Lower leg skin (tissue), 3 donors: ENCODE results near the gene CDH15.

Experiments used
- POLR2A ChIP-seq, 2 donors: fragments of 450-650 bp; IDR thresholded peaks; one replicate each; pipeline ENCODE4 v1.6.1; 2016 to 2017; ENCODE audit warnings: antibody characterized with exemption in 2 of 2, mild to moderate bottlenecking in 1 of 2, moderate library complexity in 1 of 2
- TF ChIP-seq, protein P1 (sequence below), 3 donors: fragments of 450-650 bp; IDR thresholded peaks; one replicate each; pipeline ENCODE4 v1.5.1; 2016; ENCODE audit warnings: antibody characterized with exemption in 3 of 3, mild to moderate bottlenecking in 3 of 3, moderate library complexity in 2 of 3

- no peak for TF ChIP-seq POLR2A (IDR thresholded peaks at IDR 0.05)
- TF ChIP-seq, protein P1, sequence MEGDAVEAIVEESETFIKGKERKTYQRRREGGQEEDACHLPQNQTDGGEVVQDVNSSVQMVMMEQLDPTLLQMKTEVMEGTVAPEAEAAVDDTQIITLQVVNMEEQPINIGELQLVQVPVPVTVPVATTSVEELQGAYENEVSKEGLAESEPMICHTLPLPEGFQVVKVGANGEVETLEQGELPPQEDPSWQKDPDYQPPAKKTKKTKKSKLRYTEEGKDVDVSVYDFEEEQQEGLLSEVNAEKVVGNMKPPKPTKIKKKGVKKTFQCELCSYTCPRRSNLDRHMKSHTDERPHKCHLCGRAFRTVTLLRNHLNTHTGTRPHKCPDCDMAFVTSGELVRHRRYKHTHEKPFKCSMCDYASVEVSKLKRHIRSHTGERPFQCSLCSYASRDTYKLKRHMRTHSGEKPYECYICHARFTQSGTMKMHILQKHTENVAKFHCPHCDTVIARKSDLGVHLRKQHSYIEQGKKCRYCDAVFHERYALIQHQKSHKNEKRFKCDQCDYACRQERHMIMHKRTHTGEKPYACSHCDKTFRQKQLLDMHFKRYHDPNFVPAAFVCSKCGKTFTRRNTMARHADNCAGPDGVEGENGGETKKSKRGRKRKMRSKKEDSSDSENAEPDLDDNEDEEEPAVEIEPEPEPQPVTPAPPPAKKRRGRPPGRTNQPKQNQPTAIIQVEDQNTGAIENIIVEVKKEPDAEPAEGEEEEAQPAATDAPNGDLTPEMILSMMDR (IDR thresholded peaks at IDR 0.05) = no peak
Observed at GRCh38 chr16:89170346-89171215, 967 bp upstream of the CDH15 start.
